Measurements from ENCODE around the gene IFITM5. TPM values are rescaled to one million over a fixed set of nuclear protein-coding genes. Genes with fewer than 3 reads are reported as not detected.

IFITM5 gene
- total and polyA plus RNA-seq, 2 of the 4 experiments (the other 2 are of a cell fraction) = not detected

GRCh38 chr11:294780-295179 lies 4.5 kb downstream of the IFITM5 start:
- Histone ChIP-seq H2BK5ac (ENCODE audit: low read depth, low read length, poor library complexity, severe bottlenecking) (no peak overlapping the region), H2AK9ac (replicated peaks; ENCODE audit: low read depth, low read length, poor library complexity) (no peak overlapping the region), H4K20me1 (ENCODE audit: insufficient read depth, low read length) (no peaks in the 10 kb centered on the region), H3K18ac (ENCODE audit: low read depth, low read length) (no peak overlapping the region), H3K9ac (ENCODE audit: low read depth, low read length) (no peak overlapping the region), H3K56ac (ENCODE audit: extremely low read depth, insufficient read depth, low read length) (no peak overlapping the region), H3K9me3 (ENCODE audit: control insufficient read depth, insufficient read depth, low read length) (no peaks in the 10 kb centered on the region), H3K14ac (replicated peaks; ENCODE audit: low read depth, low read length) (no peak overlapping the region), H3K79me1 (ENCODE audit: low read depth in 1 of 2, low read length in 2 of 2) (peaks cover 0 to 2% of the 10 kb centered on the region in 2 experiments; a peak in 3 of 4 replicates), H3K4me2 (ENCODE audit: low read depth, low read length) (no peak overlapping the region), H3K23ac (ENCODE audit: low read depth, low read length) (no peak overlapping the region), H3K27me3 (ENCODE audit: control insufficient read depth, insufficient read depth, low read length) (no peaks in the 10 kb centered on the region; the same call in 1 of the 2 replicates), H3K27ac (ENCODE audit: insufficient read depth, low read length) (no peak overlapping the region), H4K5ac (ENCODE audit: low read depth, low read length) (no peak overlapping the region), H2AFZ (replicated peaks; ENCODE audit: low read length, poor library complexity) (no peak overlapping the region), H4K91ac (ENCODE audit: insufficient read depth, low read depth, low read length) (no peak overlapping the region), H3K9me1 (ENCODE audit: insufficient read depth, low read length) (no peaks in the 10 kb centered on the region), H3K4me3 (ENCODE audit: insufficient read depth, low read depth, low read length) (no peak overlapping the region), H2AK5ac (ENCODE audit: low read depth, low read length) (no peak overlapping the region), H3K36me3 (ENCODE audit: control insufficient read depth, insufficient read depth, low read length) (peaks cover 19% of the 10 kb centered on the region), H2BK120ac (ENCODE audit: low read depth, low read length) (no peak overlapping the region), H3K4me1 (ENCODE audit: control insufficient read depth, insufficient read depth, low read length) (peaks cover under 1% of the 10 kb centered on the region; the same call in 1 of the 2 replicates), H4K8ac (ENCODE audit: low read depth in 2 of 2, low read length in 2 of 2) (no peak overlapping the region), H2BK20ac (ENCODE audit: low read depth, low read length) (no peak overlapping the region), H3K4ac (ENCODE audit: low read depth, low read length) (no peak overlapping the region), H2BK15ac (ENCODE audit: low read depth, low read length) (no peak overlapping the region)
- no peak for TF ChIP-seq USF2 (IDR thresholded peaks at IDR 0.05; ENCODE audit: low read depth, low read length)
- TF ChIP-seq BHLHE40 (IDR thresholded peaks at IDR 0.05; ENCODE audit: low read depth, low read length) = no peak
- TF ChIP-seq CTCF (conservative IDR thresholded peaks at IDR 0.05; ENCODE audit: low read depth, low read length) = no peak
- no peak for TF ChIP-seq RCOR1 (IDR thresholded peaks at IDR 0.05; ENCODE audit: insufficient replicate concordance, low read length)
- BruUV-seq (replicated peaks) = no TSS peak
- dilution Hi-C loops (cut with HindIII; ENCODE audit: low sequenced_read_pairs, unreplicated experiment) = no loop called here
- DNase-seq = no peak
- 90% methylated on average over 10 of the region's 16 CpGs; no CpG with 5 or more reads in 1 of the 2 experiments for WGBS, 2 experiments (ENCODE audit: extremely low coverage in 2 of 2, insufficient read length in 1 of 2)
- ChIA-PET POLR2A (ENCODE audit: unreplicated experiment) (no interaction called here), CTCF (no interaction called here)
- intact Hi-C loops (cut with micrococcal nuclease) = no loop called here
- in situ Hi-C loops (cut with MboI; ENCODE audit: low sequenced_read_pairs) = no loop called here
- ATAC-seq (ENCODE audit: low read depth) = no peak
